Epithelial cell of esophagus (primary cell): Measurements from ENCODE around the gene TMEM151B.
A peak's percentile ranks its signal among the peaks of the same experiment; 100 is the strongest.

Source experiments
- DNase-seq: peaks from one replicate; pipeline ENCODE4 v3.0.0; 2010; ENCODE audit warnings: low read depth
- H3K4me3 ChIP-seq: 2 replicates; pipeline ENCODE4 v1.5.1; 2011; ENCODE audit warnings: mild to moderate bottlenecking, low read length, control low read depth
- TF ChIP-seq, protein P1 (sequence below): IDR thresholded peaks from 2 replicates; pipeline ENCODE4 v1.5.1; 2011; ENCODE audit warnings: low read depth, mild to moderate bottlenecking, low read length, control low read depth, inconsistent platforms; ENCODE audit not compliant: insufficient read depth; ENCODE audit errors: missing control alignments

The TMEM151B gene

DNA sequence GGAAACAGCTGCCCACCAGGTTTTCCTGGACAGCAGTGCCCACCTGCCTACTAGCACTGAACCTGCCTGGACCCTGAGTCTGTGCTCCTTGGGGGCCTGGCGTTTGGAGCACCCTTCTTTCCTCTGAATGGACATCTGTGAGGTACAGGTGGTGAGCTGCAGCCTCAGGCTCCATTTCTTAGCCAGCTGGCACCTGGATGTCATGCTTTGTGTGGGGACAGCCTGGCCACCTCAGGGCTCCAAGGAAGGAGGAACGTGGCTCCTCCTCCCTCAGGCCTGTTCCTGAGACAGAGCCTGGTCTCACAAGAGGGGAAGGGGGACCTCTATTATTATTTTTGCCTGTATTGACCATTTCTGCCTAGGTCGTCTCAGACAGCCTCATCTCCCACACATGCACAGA lies 8.1 kb downstream of the TMEM151B start:
- DNase-seq: no peak
- TF ChIP-seq, protein P1, sequence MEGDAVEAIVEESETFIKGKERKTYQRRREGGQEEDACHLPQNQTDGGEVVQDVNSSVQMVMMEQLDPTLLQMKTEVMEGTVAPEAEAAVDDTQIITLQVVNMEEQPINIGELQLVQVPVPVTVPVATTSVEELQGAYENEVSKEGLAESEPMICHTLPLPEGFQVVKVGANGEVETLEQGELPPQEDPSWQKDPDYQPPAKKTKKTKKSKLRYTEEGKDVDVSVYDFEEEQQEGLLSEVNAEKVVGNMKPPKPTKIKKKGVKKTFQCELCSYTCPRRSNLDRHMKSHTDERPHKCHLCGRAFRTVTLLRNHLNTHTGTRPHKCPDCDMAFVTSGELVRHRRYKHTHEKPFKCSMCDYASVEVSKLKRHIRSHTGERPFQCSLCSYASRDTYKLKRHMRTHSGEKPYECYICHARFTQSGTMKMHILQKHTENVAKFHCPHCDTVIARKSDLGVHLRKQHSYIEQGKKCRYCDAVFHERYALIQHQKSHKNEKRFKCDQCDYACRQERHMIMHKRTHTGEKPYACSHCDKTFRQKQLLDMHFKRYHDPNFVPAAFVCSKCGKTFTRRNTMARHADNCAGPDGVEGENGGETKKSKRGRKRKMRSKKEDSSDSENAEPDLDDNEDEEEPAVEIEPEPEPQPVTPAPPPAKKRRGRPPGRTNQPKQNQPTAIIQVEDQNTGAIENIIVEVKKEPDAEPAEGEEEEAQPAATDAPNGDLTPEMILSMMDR: no peak
- no peak overlapping the region for H3K4me3 ChIP-seq

DNA sequence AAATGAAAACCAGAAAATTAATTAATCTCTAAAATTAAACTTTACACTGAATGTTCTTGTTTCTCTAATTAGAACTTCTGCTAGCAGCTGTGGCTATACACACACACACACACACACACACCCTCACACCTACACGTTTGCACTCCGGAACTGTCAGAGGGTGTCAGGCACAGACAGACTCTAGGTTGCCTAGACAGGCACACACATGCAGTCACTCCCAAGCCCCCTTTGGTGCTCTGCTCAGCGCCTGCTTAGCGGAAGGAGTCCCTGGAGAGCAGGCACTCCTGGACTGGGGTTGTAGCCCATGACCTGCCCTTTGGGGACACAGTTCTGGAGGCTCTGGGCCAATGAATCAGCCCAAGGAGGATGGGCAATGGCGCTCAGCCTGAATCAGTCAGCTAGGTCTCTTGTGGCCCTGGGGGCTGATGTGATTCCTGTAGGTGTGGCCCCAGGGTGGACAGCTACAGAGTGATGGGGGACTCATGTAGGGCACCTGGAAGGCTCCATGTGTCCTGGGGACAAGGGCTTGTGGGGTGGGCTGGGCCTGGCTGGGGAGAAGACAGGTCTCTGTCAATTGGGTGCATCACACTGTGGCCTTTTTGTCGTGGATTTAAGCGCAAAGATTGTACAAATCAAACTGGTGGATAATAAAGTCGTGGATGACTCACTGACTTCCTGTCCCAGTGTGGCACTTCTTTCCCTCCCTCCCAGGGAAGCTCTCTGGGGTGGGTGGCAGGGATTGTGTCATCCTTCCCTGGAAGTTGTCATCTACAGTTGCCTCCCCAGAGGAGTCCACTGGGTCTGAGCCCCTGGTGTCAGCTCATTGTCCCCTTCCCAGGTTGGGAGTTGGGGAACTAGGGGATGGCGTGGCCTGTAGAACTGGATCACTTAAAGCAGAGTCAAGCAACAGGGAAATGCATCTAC lies 8.8 kb downstream of the TMEM151B start:
- H3K4me3 ChIP-seq: no peak overlapping the region
- DNase-seq: no peak
- TF ChIP-seq, protein P1: no peak

DNA sequence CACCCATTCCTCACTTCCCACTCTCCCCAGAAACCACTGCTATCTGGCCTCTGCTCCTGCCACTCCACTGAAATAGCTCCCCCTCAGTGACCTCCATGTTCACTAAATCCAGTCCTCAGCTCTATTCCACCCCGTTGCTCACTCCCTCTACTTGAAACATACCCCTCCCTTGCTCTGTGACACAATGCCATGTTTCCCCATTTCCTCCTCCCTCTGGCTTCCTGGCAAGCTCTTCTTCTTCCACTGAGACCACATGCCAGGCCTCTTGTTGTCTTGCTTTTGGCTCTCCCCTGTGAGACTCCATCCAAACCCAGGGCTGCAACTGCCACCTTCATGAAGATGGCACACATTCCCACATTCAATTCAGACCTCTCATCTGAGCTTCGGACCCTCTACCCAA lies 13.9 kb downstream of the TMEM151B start:
- DNase-seq: no peak
- no peak overlapping the region for H3K4me3 ChIP-seq
- TF ChIP-seq, protein P1: no peak

DNA sequence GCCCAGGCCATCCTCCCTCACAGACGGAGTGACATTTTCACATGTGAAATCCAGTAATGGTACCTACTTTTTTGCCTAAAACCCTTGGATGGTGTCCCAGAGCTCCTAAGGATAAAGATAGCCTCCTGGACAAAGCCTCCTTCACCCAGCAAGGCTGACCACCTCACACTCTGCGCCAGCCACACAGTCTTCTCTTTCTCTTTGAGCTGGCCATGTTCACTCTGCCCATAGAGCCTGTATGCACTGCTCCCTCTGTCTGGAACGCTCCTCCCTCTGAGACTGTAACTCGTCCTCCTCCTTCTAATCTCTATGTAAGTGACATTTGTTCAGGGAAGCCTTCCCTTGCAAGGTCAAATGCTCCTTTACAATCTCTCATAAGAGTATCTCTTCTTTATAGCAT lies 14.6 kb downstream of the TMEM151B start:
- DNase-seq: no peak
- TF ChIP-seq, protein P1: no peak
- no peak overlapping the region for H3K4me3 ChIP-seq

DNA sequence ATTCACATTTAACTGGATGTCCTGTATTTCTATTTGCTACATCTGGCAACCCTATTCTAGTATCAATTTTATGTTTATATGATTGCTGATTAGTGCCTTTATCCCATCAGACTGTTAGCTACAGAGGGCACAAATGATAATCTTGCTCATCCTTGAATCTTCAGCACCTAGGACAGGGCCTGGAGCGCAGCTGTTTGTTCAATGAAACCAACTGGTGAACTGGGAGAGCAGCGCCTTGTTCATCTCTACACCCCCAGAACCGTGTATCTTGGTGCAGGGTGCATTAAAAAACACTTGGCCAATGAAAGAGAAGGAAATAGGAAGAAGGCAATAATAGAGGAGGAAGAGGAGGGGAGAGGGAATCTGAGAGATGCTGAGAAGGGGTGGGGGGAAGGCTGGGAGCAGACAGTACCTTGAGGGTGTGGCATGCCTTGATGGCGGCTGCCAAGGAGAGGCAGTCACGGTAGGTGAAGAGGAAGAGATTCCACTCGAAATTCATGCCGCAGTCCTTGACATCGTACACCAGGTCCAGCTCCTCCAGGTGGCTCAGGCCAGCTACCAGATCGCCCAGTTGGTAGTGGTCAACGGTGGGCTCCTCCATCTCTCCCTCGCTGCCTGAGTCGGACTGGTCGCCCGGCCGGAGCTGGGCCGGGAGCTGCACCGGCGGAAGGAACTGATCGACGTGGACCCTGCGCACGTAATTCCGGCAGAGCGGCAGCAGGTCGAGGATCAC lies 15.5 kb downstream of the TMEM151B start:
- peak; percentile 55 for DNase-seq
- no peak overlapping the region for H3K4me3 ChIP-seq
- TF ChIP-seq, protein P1: no peak

DNA sequence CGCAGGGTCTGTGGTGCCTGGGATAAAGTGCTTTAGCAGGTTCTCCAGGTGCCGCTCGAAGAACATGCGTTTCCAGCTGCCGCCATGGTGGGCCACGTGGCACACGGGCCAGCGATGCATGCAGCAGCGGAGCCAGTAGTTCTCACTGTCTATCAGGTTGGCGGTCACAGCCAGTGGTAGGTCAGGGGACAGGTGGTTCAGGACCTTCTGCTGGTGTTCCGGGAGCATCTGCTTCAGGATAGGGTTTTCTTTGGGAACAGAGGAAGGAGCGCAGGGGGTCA lies 16.0 kb downstream of the TMEM151B start:
- H3K4me3 ChIP-seq: no peak overlapping the region
- TF ChIP-seq, protein P1: no peak
- no peak for DNase-seq
